ENCODE results near the gene FGF6. TPM values are rescaled to one million over a fixed set of nuclear protein-coding genes. Genes with fewer than 3 reads are reported as not detected.

Gene FGF6
- total and polyA plus RNA-seq, 4 donors, result not detected

DNA sequence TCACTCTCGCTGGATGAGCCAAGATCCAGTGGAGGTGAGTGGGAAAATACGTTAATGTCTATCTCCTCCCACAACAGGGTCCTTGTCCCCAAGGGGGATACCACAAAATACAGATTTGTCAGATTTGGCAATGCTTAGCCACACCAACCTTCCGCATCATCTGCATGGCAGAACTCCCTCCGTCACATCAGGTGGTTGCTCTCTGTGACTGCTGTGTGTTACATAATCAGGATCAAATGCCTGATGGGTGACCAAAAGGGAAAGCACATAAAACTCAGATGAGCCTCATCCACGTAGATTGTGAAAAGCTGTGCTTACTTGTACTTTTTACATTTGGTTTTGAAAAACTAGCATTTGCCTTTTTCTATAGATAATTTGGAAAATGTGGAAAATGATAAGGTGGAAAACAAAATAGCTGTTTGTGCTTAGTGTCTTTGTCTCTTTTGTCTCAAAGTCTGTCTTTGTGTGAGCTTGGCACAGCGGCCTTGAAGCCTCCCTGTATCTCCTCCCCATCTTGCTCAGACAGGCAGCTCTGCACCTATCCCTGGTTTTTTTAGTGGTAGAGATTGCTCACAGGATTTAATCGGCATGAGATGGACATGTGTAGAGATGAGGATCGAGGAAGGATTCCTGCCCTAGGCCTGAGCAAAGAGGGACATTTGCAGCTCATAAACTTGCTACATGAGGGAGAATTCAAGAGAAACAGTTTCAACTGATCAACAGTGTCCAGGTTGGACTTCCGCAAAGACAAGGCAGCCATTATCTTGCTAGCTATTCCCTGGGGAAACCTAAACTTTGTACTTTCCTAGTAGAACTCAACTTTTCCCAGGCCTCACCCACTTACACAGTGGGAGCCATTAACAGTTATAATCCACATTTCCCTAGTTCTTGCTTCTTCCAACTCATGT is 3.6 kb upstream of the FGF6 start (continued):
- TF ChIP-seq, protein P1, sequence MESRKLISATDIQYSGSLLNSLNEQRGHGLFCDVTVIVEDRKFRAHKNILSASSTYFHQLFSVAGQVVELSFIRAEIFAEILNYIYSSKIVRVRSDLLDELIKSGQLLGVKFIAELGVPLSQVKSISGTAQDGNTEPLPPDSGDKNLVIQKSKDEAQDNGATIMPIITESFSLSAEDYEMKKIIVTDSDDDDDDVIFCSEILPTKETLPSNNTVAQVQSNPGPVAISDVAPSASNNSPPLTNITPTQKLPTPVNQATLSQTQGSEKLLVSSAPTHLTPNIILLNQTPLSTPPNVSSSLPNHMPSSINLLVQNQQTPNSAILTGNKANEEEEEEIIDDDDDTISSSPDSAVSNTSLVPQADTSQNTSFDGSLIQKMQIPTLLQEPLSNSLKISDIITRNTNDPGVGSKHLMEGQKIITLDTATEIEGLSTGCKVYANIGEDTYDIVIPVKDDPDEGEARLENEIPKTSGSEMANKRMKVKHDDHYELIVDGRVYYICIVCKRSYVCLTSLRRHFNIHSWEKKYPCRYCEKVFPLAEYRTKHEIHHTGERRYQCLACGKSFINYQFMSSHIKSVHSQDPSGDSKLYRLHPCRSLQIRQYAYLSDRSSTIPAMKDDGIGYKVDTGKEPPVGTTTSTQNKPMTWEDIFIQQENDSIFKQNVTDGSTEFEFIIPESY (IDR thresholded peaks at IDR 0.05), result no peak
- no peak for TF ChIP-seq RXRA (IDR thresholded peaks at IDR 0.05)

GRCh38 chr12:4448371-4448940 is 2.8 kb upstream of the FGF6 start:
- H3K4me1 ChIP-seq (ENCODE audit: control insufficient read depth in 4 of 4, insufficient read depth in 4 of 4, low read length in 3 of 4), result no peaks in the 10 kb centered on the region
- H3K27me3 ChIP-seq (ENCODE audit: control insufficient read depth in 4 of 4, insufficient read depth in 4 of 4, low read length in 3 of 4), result peaks cover 0 to 6% (median 0%) of the 10 kb centered on the region in 4 donors
- no peaks in the 10 kb centered on the region for H3K36me3 ChIP-seq (ENCODE audit: control insufficient read depth in 4 of 4, insufficient read depth in 3 of 4, low read depth in 1 of 4, low read length in 3 of 4)
- H3K9ac ChIP-seq (ENCODE audit: low read depth in 1 of 2, low read length in 2 of 2), result no peak overlapping the region
- no peak overlapping the region for H3K27ac ChIP-seq (ENCODE audit: low read depth in 1 of 2, low read length in 2 of 2)
- TF ChIP-seq, protein P1 (IDR thresholded peaks at IDR 0.05), result no peak
- no peak for TF ChIP-seq YY1 (IDR thresholded peaks at IDR 0.05)
- TF ChIP-seq, protein P2, sequence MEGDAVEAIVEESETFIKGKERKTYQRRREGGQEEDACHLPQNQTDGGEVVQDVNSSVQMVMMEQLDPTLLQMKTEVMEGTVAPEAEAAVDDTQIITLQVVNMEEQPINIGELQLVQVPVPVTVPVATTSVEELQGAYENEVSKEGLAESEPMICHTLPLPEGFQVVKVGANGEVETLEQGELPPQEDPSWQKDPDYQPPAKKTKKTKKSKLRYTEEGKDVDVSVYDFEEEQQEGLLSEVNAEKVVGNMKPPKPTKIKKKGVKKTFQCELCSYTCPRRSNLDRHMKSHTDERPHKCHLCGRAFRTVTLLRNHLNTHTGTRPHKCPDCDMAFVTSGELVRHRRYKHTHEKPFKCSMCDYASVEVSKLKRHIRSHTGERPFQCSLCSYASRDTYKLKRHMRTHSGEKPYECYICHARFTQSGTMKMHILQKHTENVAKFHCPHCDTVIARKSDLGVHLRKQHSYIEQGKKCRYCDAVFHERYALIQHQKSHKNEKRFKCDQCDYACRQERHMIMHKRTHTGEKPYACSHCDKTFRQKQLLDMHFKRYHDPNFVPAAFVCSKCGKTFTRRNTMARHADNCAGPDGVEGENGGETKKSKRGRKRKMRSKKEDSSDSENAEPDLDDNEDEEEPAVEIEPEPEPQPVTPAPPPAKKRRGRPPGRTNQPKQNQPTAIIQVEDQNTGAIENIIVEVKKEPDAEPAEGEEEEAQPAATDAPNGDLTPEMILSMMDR (IDR thresholded peaks at IDR 0.05; ENCODE audit: low read depth, low read length, missing input control), result no peak
- TF ChIP-seq NR2F2 (IDR thresholded peaks at IDR 0.05), result no peak
- TF ChIP-seq SP1 (IDR thresholded peaks at IDR 0.05), result no peak
- no peak for TF ChIP-seq EGR1 (IDR thresholded peaks at IDR 0.05; ENCODE audit: low read depth in 2 of 2)
- TF ChIP-seq RXRA (IDR thresholded peaks at IDR 0.05), result no peak
- TF ChIP-seq FOXA1 (IDR thresholded peaks at IDR 0.05), result no peak
- no peak for TF ChIP-seq HNF4A (conservative IDR thresholded peaks at IDR 0.05)
- no peak for TF ChIP-seq FOXA2 (IDR thresholded peaks at IDR 0.05)
- no peak for TF ChIP-seq JUND (IDR thresholded peaks at IDR 0.05)
- TF ChIP-seq RAD21 (IDR thresholded peaks at IDR 0.05), result no peak
- TF ChIP-seq, protein P3, sequence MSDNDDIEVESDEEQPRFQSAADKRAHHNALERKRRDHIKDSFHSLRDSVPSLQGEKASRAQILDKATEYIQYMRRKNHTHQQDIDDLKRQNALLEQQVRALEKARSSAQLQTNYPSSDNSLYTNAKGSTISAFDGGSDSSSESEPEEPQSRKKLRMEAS (IDR thresholded peaks at IDR 0.05), result no peak
- no peak for TF ChIP-seq GABPA (IDR thresholded peaks at IDR 0.05 in 1 of 2, conservative IDR thresholded peaks at IDR 0.05 in 1 of 2)
- DNase-seq (ENCODE audit: low spot score), result no peak
- WGBS, result 85% methylated on average over 6 of the region's 6 CpGs
- no peak overlapping the region for H3K4me3 ChIP-seq (ENCODE audit: low read depth in 1 of 3, low read length in 3 of 3)
- no peaks in the 10 kb centered on the region for H3K9me3 ChIP-seq (ENCODE audit: control insufficient read depth in 4 of 4, low read length in 3 of 4)

Data from liver (tissue), 9 donors.